NCI-H2196 treated with DMSO at 0.1 percent for 48 hours (cell line): Measurements from ENCODE around the gene SPRING1.

Experiments used
- DNase-seq: peaks from one replicate; lab custom pipeline; 2025; ENCODE audit not compliant: unreplicated experiment; lab: John Stamatoyannopoulos, UW

Gene SPRING1

DNA sequence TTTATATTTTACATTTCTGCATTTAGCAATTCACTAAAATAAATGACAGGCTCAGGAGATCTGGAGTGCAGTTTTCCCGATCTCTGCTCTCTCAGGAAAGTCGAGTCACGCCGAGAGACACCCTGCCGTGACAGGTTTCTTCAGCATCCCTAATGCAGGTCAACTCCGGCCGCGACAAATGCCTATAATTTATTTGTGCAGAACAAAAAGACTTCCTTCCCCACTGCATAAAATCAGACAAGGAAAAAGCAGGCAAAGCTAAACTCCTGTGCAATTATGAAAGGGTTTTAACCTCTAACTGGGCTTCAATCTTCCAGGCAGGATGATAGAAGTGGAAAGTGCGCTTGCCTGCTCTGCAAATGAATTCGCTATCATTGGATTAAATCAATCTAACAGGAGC lies 28.1 kb downstream of the SPRING1 start:
- DNase-seq = no peak

DNA sequence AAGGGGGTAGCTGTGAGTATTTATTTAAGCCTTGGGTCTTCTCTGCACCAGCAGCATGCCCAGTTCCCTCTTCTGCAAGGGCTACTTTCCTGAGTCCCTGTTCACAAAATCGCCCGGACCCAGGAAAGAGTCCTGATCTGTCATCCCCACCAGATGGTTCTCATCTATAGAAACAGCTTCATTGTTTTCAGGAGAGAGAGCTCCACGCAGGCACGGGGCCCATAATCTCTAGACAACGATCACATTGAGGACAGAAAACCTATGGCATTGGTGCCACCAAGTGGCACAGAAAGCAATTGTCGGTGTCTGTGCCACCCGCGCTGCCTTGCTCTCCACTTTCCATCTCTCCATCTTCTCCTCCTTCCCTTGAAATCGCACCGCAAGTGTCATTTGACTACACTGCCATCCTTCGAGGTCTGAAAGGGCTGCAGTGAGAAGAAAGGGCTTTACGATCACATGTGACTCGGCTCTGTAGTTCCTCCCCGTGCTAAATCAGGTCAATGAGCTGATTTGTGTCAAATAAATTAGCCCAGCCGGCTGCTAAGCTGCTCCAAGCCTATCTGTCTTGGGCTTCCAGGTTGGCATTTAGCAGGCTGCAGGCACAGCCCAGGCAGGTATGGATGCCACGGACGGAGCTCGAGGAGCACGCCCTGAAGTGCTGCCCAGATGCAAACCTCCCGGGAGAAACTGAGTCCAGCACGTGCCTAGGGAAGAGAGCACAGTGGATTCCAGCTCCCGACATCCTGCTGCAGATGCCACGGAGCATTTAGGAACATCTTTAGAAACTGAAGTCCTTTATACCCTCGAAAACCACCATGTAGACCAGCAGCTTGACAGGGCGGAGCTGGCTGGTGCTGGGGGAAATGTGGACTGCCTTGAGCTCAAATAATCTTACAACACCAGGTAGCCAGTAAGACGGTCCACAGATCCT lies 28.8 kb downstream of the SPRING1 start:
- DNase-seq = peak; percentile 67

DNA sequence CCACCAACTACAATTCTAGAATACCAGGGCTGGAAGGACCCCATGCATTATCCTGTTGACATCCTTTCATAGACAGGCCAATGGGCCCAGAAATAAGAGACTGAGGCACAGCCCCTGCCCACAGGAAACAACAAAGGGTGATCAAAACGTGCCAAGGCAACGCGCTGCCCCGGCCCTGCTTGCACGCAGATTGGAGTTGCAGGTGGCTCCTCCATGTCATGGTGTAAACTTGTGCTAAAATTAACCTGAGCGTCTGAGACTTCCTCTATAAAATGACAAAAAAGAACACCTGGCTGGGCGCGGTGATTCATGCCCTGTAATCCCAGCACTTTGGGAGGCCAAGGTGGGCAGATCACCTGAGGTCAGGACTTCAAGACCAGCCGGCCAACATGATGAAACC lies 30.1 kb downstream of the SPRING1 start:
- no peak for DNase-seq

DNA sequence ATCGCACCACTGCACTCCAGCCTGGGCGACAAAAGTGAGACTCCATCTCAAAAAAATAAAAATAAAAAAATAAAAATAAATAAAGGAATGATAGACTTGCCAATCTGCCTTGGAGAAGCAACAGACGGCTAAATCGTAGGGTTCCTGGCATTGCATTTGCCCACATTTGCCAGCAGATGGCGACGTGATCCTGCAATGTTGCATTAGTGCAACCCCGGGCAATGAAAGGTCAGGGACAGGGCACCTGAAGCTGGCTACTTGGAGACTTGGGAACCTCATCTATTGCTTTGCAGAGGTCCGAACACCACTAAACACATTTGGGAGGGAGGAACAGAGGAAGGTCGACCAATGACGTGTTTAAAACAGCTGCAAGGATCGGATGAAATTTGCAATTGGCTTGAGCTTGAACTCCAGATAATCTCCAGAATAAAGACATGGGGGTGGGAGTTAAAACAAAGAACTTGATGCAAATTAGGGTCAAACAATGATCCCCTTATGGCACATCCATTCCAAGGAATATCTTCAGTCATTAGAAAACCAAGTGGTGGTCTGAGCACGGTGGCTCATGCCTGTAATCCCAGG lies 34.6 kb downstream of the SPRING1 start:
- peak; percentile 25 for DNase-seq

DNA sequence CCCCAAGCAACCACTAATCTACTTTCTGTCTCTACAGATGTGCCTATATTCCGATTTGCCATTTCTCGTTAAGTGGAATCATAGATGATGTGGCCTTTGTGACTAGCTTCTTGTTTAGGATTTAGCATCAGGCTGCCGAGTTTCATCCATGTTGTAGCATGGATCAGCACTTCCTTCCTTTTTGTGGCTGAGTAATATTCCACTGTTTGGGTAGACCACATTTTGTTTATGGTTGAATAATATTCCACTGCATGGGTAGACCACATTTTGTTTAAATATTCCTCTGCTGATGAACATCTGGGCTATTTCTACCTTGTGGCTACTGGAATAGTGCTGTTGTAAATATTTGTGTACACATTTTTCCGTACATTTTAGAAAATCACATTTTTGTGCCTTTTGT lies 36.4 kb downstream of the SPRING1 start:
- DNase-seq = no peak

DNA sequence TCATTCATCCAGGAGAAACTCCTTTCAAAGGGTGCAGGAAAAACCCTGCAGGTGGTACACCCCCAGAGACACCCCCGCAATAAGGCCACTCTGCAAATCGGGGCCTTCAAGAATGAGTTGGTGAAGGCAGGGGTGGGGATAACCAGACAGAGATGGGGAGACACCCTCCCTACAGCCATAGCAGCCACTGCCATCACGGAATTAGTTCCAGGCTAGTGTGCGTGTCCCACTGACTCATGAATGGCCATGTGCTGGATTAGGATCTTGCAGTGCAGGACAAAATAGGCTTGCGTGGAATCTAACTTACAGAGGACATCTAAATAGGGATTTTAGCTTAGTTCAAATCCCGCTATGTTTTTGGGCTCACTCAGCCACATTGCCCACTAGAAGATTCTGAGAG lies 37.8 kb downstream of the SPRING1 start:
- DNase-seq = no peak

DNA sequence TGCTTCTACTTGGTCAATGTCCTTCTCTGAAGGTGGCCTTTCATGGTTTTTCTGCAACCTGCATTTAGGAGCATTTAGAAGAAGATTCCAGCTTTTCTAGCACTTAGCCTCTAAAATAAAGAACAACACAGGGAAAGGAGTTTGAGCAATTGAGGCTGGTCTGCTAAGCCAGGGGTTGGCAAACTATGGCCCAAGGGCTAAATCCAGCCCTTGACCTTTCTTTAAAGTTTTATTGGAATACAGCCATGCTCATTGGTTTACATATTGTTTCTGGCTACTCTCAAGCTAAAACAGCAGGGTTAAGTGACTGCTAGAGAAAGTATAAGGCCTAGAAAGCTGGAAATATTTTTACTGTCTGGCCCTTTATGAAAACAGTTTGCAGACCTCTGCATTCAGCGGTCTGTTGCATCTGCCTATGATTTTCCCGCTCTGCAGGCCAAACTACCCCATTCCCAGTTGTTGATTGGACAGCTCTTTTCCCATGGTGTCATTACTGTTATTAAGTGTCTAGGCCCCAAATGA lies 39.3 kb downstream of the SPRING1 start:
- no peak for DNase-seq

DNA sequence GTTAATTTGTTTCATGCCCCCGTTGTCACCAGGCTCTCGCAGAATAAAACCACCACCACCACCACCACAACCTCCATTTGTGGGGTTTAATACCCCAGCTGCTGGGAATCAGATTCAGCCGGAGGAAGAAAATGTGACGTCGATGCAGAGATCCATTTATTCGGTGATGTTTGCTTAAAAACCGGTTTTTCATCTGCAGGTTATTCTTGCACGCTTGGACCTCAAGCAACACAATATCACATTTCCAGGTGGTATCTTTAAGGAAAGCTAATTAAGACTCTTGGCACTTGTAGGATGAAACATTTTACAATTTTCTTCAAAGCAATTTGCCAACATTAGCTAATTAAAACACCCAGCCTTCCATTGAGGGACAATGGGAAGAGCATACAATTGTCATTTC lies 39.8 kb downstream of the SPRING1 start:
- DNase-seq = peak; percentile 70

DNA sequence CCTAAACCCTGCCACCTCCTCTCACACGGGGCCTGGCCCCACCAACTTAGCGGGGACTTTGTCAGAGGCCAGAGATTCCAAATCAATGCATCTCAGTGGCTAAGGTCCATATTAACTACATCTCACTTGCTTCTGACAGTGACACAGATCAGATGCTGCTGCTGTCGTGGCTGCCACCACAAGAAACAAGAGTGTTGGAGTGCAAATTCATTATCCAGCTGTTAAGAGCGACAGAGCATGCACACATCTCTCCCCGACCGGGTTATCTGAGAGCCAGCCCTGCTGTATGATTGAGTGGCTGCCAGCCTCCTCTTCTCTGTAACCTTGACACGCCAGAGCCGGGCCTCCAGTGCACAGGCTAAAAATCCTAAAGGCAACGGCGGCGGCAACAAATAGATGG lies 40.2 kb downstream of the SPRING1 start:
- peak; percentile 70 for DNase-seq

DNA sequence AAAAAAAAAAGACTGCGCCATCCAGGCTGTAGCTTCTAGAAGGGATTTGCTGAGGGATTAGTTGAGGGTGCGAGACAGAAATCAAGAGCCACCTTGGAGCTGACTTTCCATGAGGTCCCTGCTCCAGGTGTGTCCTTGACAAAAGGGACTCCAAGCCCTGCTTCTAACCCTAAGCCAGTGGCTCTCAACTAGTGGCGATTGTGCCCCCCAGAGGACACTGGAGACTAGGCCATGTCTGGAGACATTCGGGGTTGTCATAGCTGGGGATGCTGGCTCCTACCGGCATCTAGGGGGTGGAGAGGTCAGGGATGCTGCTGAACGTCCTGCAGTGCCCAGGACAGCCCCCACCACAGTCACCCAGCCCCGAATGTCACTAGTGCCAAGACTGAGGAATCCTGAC lies 40.6 kb downstream of the SPRING1 start:
- peak; percentile 27 for DNase-seq

DNA sequence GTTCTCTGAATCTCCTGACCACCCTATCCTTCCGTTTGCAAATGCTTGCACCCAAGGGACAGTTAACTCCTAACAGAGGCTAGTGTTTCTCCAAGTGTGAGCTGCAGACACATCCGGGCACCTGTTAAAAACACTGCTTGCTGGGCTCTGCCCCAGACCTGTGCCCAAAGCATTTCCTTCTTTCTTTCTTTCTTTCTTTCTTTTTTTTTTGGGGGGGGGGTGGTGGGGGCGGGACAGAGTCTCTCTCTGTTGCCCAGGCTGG lies 42.5 kb downstream of the SPRING1 start:
- no peak for DNase-seq

DNA sequence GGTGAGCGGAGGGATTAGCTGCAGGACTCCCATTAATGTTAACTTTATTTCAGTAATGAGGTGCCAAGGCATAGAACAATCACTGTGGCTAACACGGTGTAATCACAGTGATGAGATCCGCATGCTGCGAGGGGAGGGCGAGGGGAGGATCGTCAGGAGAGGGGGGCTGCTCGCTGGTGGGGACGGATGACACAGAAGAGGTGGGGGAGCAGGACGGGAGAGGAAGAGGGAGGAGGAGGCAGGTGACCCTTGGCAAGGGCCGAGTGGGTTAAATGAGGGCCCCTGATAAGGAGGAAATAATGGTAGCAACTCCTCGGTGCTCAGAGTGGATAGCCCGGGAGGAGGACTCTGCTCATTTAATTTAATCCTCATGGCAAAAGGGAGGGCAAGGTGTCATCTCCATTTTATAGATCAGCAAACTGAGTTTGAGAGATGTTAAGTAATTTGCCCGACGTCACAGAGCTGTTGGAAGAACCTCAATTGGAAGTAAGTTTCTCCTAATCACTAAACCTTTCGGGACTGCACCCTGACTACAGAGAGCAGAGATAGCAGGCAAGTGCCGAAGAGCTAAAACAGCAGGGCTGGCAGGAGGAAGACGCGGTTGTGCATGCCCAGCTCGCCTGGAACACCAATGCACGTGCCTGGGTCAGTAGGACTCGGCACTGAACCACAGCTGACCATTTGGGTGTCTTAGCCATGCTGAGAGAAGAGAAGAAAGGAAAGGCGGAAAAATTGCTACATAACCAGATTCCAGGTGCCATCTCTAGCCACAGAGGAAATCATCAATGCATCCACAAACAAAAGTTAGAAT lies 43.0 kb downstream of the SPRING1 start:
- DNase-seq = no peak

DNA sequence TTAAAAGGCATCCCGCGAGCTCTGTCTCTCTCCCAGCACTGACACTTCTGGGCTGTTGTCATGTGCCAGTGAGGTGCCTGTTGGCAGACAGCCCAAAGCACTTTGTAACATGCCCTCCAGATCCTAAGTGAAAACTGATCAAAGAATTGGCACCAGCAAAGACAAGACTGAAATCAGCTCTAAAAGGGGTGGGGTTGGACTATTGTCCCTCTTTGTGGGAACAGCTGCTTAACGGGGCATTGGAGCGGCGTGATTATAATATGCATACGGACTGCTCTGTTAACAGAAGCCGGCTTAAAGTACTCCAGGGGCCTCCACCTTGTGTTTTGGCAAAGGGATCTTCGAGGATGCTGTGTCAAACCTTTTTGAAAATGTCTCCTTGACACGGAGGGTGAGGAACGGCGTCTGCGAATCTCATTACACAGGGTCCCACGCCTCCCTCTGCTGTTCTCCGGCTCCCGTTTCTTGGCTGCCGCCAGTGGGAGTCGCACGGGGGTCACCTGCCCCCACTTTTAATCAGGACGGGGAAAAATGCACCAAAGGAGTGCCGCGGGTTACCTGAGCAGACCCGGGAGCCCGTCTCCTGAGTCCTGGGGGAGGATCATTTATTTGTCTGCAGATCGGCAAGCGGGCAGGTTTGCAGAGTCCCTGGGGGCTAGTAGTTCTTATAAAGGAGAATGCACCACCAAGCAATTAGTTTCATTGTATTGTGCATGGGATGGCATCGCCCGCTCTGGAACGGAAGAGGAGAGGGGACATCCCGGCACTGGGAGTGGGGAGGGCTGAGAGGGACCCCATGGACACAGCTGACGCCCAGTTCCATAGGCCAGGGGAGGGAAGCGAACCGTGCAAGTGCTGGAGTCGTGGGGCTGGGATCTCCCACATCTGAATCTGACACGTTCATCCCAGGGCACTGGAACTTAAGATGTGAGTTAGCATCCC lies 44.3 kb downstream of the SPRING1 start:
- DNase-seq = peak; percentile 13

DNA sequence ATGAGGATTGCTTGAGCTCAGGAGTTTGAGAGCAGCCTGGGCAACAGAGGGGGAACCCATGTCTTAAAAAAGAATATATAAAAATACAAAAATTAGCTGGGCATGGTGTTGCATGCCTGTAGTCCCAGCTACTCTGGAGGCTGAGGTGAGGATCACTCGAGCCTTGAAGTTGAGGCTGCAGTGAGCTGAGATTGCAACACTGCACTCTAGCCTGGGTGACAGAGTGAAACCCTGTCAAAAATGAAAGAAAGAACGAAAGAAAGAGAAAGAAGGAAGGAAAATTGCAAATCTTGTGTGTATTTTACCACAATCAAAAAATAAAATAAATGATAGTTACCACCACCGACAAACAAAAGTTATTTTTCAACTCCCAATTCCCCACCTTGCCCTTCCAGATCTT lies 45.3 kb downstream of the SPRING1 start:
- no peak for DNase-seq

DNA sequence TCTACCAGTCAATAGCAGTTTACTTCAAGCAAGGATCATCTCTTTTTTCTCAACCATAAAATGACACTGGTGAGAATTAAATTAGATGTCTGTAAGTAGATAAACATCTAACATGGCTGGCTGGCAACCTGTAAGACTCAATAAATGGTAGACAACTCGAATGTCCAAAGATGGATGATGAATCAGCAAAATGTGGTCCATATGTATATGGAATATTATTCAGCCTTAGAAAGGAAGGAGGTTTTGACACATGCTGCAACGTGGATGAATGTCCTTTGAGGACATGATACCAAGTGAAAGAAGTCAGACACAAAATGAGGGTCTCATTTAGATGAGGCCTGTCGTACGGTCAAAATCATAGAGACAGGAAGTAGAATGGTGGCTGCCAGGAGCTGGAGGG lies 46.2 kb downstream of the SPRING1 start:
- no peak for DNase-seq

DNA sequence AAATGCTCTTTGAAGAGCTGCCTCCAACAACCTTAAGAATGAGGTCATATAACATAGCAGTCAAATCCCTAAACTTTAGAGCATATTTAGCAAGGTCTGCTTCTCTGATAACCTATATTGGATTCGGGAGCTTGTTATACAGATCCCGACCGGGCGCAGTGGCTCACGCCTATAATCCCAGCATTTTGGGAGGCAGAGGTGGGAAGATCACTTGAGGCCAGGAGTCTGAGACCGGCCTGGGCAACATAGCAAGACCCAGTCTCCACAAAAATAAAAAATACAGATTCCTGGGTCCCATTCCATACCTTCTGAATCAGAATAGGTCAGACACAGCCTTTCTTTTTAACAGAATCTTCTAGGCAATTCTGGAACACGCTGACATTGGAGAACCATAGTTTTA lies 46.7 kb downstream of the SPRING1 start:
- no peak for DNase-seq

DNA sequence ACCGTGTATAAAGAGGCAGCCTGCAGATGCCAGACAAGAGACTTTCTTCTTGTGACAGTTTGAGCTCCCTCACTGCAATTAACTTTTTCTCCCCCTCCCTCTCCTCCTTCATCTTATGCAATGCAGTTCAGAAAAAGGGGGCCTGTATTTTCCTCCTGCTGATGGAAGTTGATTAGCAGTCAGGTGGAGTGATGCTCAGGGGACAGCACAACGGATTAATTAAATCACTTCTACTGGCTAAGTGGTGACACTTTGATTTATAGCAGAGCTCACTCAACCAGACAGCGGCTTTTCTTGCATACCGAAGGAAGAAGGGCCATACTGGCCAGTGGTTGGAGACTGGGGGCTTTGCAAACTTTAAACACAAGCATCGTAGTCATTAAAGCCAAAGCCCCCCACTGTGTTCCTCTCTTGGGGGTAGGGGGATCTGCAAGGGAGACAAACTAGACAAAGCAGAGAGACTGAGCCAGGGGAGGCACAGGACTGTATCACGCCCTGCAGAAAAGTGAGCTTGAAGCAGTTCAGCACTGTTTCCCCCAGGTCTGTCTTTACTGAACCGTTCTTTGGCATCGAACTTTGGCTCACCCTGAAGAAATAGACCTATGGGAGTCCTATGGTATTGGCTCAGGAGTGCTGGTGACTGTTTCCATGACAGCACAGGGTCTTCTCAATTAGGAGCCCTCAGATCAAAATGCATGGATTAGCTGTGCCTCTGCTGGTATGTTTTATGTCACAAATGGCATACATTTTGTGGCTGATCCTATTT lies 47.7 kb downstream of the SPRING1 start:
- no peak for DNase-seq

DNA sequence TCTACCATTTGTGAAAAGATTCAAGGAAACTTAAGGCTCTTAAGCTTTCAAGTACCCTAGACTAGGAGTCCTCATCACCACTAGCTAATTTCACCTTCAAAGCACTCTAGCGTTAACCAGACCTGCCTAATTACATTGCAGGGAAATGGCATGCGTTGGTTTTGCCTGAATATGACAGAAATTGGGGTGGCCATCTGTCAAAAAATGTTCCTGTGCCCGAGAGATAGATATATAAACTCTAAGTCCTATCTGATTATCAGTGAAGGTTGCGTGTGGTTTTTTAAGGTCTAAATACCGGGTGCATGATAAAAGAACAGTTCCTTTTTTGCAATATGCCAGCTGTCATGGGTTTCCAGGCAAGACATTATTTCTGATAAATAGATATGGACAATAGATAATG lies 48.3 kb downstream of the SPRING1 start:
- DNase-seq = no peak
